ENCODE data around the gene COMMD1. TPM values are rescaled to one million over a fixed set of nuclear protein-coding genes. Genes with fewer than 3 reads are reported as not detected.
"Not testable (repeated sequence)": the region's sequence is repeated elsewhere in the genome, so short reads cannot be mapped to it uniquely, and the experiment has no call there.

COMMD1 gene
- total RNA-seq, 2 experiments from 2014 or later: 32.7 to 37.8 TPM

GRCh38 chr2:62150597-62151305 lies 245.3 kb downstream of the COMMD1 start:
- POLR2A ChIA-PET: no interaction called here
- CTCF ChIA-PET: no interaction called here

GRCh38 chr2:62151306-62151638 lies 245.8 kb downstream of the COMMD1 start:
- POLR2A ChIA-PET: no interaction called here
- CTCF ChIA-PET: no interaction called here

- POLR2A ChIA-PET: no interaction called here
- CTCF ChIA-PET: no interaction called here
Measured at GRCh38 chr2:62152000-62152399, 246.5 kb downstream of the COMMD1 start.

- CTCF ChIA-PET: no interaction called here
Measured at GRCh38 chr2:62156861-62157496, 251.5 kb downstream of the COMMD1 start.

DNA sequence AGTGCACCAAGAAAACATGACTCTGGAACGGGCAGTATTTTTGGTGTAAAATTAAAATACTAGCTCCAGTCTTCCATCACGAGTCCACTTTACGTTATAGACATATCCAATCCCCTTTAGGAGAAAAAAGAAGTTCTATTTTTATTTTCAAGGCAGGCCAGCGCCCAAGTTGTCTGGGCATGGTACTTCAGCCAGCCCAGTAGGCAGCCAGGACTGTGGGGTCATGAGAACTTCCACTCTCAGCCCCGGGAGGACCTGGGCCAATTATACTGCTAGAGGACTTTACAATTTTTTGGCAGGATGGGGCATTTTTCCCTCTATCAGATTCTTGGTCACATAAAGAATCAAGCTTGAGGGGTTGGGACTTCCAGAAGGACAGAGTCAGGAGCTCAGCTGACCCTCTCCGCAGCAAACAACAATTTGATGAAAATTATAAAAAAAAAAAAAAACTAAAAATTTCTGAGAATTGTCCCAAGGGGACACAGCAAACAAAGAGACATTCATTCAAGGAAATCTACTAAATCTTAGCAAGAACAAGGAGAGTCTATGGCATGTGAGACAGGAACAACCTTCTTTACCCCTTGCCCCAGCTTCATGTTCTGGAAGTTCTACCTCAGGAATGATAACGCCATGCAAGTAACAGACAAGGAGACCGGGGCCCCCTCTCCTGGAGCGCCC lies 253.1 kb downstream of the COMMD1 start:
- ChIA-PET CTCF (interaction anchor here (0.6 kb wide), 1 partner anchor 1618 kb away, joined by 3 read pairs; no protein-coding TSS in a partner anchor), POLR2A (no interaction called here)

More at GRCh38 chr2:62156861-62157496, 251.5 kb downstream of the COMMD1 start:
- POLR2A ChIA-PET: no interaction called here

GRCh38 chr2:62160691-62161090 lies 255.2 kb downstream of the COMMD1 start:
- CTCF ChIA-PET, POLR2A ChIA-PET: not testable (repeated sequence)

- ChIA-PET POLR2A (no interaction called here), CTCF (no interaction called here)
Measured at GRCh38 chr2:62163106-62163831, 257.8 kb downstream of the COMMD1 start.

DNA sequence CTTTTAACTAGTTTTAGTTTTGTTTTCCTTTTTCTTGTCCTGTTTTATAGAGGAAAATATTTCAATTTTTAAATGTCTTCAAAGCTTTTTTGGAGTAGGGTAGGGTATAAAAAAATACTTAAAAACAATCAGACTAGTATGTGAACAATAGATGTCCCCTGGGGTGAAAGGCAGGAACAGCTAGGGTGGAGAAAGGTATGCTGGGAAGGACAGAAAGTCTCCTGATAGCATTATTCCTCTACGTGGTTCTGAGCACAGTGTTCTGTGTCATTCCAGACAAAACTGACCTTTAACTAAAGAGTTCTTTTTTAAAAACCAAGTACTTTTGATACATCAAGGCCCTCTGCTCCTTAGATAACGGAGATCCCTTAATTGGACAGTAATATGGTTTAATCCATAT lies 258.4 kb downstream of the COMMD1 start:
- CTCF ChIA-PET: no interaction called here
- POLR2A ChIA-PET: no interaction called here

DNA sequence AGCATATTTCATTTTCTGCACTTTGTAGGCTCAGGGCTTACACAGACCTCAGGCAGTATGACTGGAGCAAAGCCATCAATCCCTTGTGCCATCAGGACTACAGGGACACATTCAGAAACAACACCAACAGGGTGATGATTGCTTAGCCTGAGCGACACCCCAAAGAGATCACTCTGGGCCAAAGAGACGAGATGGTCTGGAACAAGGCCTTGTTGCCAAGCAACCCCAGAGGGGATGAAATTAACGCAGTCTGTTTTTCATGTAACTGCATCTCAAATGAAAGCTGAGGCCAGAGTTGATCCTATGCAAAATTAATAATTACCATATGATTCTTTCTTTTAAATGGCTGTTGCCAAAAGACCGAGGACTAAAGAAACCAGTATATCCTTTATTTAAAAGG lies 270.3 kb downstream of the COMMD1 start:
- ChIA-PET POLR2A (no interaction called here), CTCF (no interaction called here)

- CTCF ChIA-PET: no interaction called here
Measured at GRCh38 chr2:62176801-62177200, 271.3 kb downstream of the COMMD1 start.

DNA sequence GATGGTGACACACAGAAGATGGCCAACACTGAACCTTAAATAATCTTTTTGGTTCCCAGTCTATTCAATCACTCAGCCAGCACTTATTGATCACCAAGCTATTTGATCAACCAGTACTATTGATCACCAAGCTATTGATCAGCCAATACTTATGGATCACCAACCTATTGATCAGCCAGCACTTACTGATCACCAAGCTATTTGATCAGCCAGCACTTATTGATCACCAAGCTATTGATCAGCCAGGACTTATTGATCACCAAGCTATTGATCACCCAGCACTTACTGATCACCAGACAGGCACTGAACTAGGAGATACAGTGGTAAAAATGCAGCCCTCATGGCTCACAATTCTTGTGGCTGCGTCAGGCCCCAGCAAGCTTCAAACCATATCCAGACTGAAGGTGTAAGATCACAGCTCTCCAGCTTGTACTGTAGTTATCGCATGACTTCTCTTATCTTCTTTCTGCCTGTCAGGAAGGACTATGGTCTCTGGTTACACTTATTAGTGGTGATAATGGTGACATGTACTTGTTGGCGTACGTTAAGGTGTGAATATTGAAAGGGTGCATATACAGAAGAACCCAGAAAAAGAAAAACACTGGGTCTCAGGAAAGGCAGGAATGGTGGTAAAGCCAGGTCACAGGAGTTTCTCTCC lies 272.0 kb downstream of the COMMD1 start:
- ChIA-PET CTCF (interaction anchor here (0.6 kb wide), 1 partner anchor 97 kb away, joined by 3 read pairs; no protein-coding TSS in a partner anchor), POLR2A (interaction anchor here (0.5 kb wide), 1 partner anchor 113 kb away, joined by 5 read pairs; no protein-coding TSS in a partner anchor)

More at GRCh38 chr2:62176801-62177200, 271.3 kb downstream of the COMMD1 start:
- POLR2A ChIA-PET: no interaction called here

GRCh38 chr2:62178741-62179271 lies 273.3 kb downstream of the COMMD1 start:
- CTCF ChIA-PET: no interaction called here
- POLR2A ChIA-PET: no interaction called here

DNA sequence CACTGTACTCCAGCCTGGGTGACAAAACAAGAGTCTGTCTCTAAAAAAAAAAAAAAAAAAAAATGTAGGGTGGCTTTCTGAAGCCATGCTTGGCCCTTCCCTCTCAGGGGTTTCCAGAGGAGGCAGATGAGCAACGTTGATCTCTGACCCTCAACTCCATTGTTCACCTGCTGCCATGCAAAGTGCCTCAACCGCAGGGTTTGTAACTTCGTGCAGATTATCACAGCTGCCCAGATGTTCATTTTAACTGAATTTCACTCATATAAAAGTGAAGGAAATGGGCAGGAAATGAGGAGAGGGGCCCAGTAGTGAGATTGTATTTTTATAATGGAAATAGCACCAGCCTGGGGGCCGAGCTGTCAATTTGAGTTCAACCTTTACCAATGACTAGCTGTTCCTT lies 275.5 kb downstream of the COMMD1 start:
- POLR2A ChIA-PET: no interaction called here
- CTCF ChIA-PET: interaction anchor here (0.6 kb wide), 1 partner anchor 27 kb away, joined by 3 read pairs; no protein-coding TSS in a partner anchor

- CTCF ChIA-PET: interaction anchor here (0.6 kb wide), 1 partner anchor 172 kb away, joined by 4 read pairs; no protein-coding TSS in a partner anchor
Measured at GRCh38 chr2:62181843-62182242, 276.4 kb downstream of the COMMD1 start.

GRCh38 chr2:62184512-62185230 lies 279.2 kb downstream of the COMMD1 start:
- CTCF ChIA-PET: no interaction called here

More at GRCh38 chr2:62181843-62182242, 276.4 kb downstream of the COMMD1 start:
- POLR2A ChIA-PET: no interaction called here

More at GRCh38 chr2:62184512-62185230, 279.2 kb downstream of the COMMD1 start:
- POLR2A ChIA-PET: no interaction called here

Measured in activated CD8-positive, alpha-beta memory T cell treated with anti-CD3 and anti-CD28 coated beads for 36 hours (primary cell).